ENCODE data around the gene FIBP.

DNA sequence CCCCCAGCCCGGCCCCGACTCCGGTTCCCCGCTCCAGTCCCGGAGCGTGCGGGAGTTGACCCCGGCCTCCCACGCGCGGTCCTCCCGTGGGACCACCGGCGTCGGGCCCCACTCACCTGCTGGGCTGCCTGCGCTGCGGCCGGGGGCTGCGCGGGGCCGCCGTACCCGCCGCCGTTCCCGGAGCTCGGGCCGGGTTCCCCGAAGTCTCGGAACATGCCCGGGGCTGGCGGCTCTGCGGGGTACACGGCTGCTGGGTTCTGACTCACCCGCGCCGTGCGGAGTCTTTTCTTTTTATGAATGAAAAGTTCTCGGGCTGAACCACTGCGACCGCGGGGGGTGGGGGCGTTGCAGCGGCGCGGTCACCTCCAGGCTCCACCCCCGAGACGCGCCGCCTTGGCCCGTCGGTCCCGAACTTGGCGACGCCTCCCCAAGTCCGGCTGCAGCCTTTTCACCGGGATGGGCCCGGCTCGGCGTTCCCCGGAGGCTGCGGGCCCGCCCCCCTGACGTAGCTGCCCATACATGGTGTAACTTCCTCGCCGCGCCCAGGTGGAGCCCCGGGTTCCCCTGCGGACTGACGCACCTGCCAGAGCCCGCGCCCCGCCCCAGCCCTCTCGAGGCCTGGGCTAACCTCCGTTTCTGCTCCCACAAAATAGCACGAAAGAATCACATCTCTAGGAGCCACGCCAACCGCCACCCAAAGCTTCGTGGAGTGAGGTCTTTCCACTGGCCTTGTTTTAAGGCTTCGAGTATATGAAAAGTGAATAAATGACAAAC is 12.0 kb upstream of the FIBP start, which contains the start of gene FOSL1:
- TF ChIP-seq GATA2 (IDR thresholded peaks at IDR 0.05; ENCODE audit: low read depth, low read length) (no peak), GATA3 (IDR thresholded peaks at IDR 0.05; ENCODE audit: low read depth, low read length) (no peak)

Data from SH-SY5Y (cell line).